HEK293 (cell line): ENCODE results near the gene ABCF1.

Experiments
- AEBP2 ChIP-seq: fragments of 450-650 bp; formaldehyde crosslinking; IDR thresholded peaks from 2 replicates; pipeline ENCODE4 v1.5.1; 2016; ENCODE audit warnings: missing biosample characterization, missing genetic modification characterization, borderline replicate concordance
- CTCF ChIP-seq: fragments of 450-650 bp; formaldehyde crosslinking; IDR thresholded peaks from 2 replicates; pipeline ENCODE4 v1.5.1; 2016; ENCODE audit warnings: missing biosample characterization, missing genetic modification characterization
- MYNN ChIP-seq: fragments of 450-650 bp; formaldehyde crosslinking; IDR thresholded peaks from 2 replicates; pipeline ENCODE4 v1.5.1; 2016; ENCODE audit warnings: missing biosample characterization, missing genetic modification characterization, borderline replicate concordance
- ZBTB21 ChIP-seq: fragments of 450-650 bp; formaldehyde crosslinking; IDR thresholded peaks from 2 replicates; pipeline ENCODE4 v1.5.1; 2017; ENCODE audit warnings: missing biosample characterization, missing genetic modification characterization
- ZNF121 ChIP-seq: fragments of 450-650 bp; formaldehyde crosslinking; IDR thresholded peaks from 2 replicates; pipeline ENCODE4 v1.5.1; 2016; ENCODE audit warnings: missing biosample characterization, missing genetic modification characterization

GRCh38 chr6:30554962-30555815, 16.1 kb upstream of the ABCF1 start:
- TF ChIP-seq MYNN (tag by site-specific recombination) (no peak), CTCF (tag by site-specific recombination) (peak; percentile 26; the same call in 1 of the 2 replicates), ZBTB21 (tag by site-specific recombination) (no peak), AEBP2 (no peak), ZNF121 (tag by site-specific recombination) (no peak)
